H4 (cell line): ENCODE results near the gene MYLIP. TPM values are rescaled to one million over a fixed set of nuclear protein-coding genes. Genes with fewer than 3 reads are reported as not detected.

Source experiments
- DNase-seq: peaks from one replicate; pipeline ENCODE4 v3.0.0-alpha.2; 2015; ENCODE audit warnings: low spot score
- total RNA-seq: library from RNA; depleted of rRNA; stranded (reverse); fragments of >200 nt; shearing (Covaris generic); gene quantifications from 2 replicates; pipeline ENCODE4 v1.2.3, GENCODE V29; 2014

Gene MYLIP
- total RNA-seq, 1 experiment from 2014 or later, result 16.9 TPM

DNA sequence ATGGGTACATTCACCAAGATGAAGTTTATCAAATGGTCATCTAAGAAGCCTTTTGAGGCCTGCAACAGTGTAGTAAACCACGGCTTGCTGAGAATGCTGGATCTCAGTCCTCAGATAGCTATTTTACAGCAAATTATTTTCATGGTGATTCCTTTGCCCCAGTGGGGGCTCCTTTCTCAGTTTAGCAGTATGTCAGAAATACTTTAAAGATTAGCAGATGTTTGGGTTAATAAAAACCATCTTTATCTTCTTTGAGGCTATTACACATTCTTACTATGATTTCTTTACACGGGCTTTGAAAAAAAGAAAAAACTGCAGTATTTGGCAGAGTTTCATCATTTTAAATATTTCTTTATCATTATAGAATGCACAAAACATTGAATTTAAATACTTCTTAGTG, 10.7 kb downstream of the MYLIP start:
- no peak for DNase-seq

DNA sequence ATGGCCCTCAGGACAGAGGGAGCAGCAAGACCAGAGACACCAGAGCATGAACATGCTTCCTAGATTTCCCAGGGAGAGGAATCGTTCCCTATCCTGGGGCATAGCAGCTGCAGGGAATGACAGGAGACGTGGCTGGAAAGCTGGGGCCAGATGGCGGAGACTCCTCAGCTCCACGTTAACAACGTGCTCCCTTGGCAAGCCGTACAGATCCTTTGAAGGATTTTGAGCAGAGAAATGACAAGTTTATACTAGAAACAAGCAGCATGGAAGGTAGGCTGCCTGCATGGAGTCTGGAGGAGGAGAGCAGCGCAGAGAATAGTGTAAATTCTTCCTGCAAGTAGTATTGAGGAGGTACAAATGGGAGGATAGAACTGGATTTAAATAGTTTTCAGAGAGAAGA, 11.7 kb downstream of the MYLIP start:
- DNase-seq, result no peak

DNA sequence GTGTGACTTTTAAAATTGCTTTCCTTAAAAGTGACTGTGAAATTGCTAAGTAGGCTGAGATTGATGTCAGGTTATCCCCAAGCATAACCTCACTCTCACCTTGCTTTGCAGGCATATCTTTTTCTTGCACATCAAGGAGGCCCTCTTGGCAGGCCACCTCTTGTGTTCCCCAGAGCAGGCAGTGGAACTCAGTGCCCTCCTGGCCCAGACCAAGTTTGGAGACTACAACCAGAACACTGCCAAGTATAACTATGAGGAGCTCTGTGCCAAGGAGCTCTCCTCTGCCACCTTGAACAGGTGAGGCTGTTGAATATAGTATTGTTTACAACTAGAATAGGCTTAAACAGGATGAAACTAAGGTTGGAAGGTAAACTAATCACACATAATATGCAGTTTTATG, 12.6 kb downstream of the MYLIP start:
- DNase-seq, result no peak

DNA sequence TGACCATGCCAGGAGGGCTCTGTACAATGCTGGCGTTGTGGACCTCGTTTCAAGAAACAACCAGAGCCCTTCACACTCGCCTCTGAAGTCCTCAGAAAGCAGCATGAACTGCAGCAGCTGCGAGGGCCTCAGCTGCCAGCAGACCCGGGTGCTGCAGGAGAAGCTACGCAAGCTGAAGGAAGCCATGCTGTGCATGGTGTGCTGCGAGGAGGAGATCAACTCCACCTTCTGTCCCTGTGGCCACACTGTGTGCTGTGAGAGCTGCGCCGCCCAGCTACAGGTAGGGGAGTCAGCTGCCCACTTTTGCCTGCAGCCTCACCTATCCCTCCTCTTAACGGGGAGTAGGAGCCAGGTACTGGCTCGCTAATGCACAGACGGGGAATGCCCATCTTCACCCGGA, 16.2 kb downstream of the MYLIP start:
- no peak for DNase-seq

DNA sequence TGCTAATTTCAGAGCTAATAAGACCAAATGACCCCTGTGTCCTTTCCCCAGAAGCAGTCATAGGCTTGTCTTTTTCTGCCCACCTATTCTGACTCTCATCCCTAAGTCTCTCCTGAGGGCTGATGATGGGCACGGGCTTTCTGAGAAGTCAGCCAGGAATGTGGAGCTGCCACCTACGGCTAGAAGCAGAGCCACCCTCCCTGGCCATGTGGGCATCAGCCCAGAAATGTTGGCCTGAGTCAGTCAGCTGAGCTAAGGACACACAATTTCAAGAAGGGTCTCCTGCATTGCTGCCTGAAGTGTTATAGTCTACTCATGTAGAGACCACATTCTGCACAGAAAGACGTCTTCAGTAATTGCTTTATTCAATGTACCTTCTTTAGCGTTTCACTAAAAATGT, 17.1 kb downstream of the MYLIP start:
- DNase-seq, result no peak

DNA sequence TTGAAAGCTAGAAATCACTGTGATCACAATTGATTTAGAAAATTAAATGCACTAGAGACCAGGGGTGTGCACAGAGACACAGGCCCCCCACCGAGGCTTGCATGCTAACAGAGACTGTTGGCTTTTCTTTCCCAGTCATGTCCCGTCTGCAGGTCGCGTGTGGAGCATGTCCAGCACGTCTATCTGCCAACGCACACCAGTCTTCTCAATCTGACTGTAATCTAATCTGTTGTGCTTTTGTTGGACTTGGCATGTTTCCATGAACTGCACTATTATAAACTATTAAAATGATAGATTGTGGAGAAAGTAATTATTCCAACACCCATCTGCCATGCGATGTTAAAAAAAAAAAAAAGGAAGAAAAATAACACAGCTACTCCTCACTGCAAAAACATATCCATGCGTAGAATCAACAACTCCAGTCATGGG, 17.7 kb downstream of the MYLIP start:
- no peak for DNase-seq

DNA sequence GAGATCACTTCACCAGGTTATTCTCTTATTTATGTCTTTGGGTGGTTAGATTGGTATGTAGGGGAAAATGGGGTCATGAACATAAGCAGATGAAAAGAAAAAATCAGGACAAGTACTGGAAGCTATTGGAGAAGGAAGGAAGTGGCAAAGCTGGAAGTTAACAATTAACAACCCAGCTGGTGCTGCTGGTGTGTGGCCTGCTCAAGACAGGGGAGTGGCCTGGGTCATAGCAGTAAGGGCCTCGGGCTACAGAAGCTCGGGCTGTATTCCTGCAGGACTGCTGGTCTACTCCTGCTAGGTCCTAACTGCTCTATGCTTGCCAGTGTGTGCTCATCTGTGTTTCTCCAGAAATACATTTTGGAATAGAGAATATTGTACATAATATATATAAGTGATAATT, 19.6 kb downstream of the MYLIP start:
- no peak for DNase-seq

DNA sequence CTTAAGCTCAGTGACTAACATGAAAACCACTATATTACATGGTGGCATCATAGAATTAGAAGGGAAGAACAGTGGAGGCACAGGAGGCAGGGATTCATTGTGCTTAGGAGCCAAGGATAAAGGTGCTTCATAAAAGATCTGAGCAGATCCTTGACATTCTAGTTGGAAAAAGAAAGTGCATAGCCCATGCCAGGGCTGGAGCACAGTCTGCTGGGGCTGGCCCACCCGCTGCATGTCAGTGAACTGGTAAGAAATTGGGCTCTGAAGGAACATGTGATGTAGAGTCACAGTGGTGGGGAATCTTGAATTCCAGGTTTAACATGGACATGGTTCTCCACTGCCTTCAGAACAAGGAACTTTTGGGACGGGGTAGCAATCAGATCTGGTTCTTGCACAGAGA, 20.4 kb downstream of the MYLIP start:
- DNase-seq, result no peak

DNA sequence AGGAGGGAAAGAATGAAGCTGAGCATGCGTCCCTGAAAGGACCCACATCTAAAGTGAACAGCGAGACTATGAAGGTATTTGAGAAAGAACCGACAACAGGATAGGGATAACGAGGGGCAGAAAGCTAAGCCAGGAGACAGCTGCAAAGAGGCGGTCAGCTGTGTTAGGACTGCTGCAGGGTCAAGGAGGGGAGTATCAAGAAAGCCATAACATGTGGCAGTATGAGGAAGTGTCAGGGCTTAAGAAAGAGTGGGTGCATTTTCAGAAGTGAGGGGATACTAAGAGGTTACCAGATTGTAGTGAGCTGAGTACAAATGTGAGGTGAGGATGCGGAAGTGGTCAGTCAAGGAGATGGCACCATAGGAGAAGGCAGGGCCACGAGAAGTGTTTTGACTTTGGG, 21.2 kb downstream of the MYLIP start:
- DNase-seq, result no peak

DNA sequence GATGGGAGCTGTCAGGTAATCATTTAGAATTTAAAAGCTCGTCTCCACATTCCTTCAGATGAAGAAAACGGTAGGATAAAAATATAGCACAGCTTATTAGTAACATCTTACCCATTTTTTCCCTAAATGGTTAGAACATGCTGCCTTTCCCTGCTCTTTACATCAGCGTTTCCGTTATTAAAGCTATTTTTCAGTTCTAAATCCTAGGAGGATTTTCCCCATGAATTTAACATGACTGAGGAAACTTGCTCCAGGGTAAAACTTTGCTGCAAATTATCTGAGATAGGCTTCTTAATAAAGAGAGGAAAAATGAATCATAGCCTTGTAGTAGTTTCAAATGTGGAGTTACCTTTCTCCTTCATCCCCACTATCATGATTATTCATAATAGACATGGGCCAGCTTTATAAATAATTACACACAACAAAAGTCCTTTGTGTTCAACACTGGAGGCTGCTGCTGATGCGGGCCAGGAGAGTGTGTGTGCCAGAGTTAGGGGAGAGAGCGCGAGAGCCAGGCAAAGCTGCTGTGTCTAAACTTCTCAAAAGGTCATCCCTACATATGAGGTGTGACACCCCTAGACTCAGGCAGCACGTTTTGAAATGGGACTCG, 24.4 kb downstream of the MYLIP start:
- no peak for DNase-seq

DNA sequence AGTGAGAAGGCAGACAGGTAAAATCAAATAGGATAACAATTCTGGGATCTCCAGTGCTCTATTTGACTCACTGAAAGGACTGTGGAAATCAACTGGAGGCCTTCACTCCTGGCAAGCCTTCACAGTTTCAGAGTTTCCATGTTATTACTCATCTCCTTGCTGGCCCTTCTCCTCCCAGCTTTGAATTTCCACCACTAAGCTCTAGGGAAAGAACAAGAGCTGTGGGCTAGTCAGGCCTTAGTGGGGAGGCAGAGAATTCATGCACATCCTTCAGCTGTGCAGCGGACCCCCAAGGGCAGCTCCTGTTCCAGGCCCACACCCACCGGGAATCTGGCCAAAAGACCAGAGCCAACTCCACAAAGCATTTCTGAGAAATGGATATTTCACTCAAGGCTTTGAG, 26.0 kb downstream of the MYLIP start:
- no peak for DNase-seq

DNA sequence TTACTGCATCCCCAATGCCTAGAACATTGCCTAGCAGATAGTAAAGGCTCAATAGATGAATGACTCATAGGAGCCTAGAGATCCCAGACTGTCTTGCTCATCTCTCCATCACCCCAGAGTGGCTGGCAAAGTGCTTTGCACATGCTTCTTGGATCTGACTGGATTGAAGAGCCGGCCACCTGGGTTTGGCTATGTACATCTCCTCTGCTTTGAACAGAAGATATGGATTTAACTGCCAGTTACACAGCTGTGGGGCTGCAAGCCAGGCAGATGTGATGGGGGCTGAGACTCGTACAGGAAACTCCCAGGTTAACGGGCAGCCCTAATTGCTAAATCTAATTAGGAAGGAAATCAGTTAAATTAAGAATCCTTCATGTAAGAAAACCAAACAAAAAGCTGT, 28.6 kb downstream of the MYLIP start:
- DNase-seq, result no peak

DNA sequence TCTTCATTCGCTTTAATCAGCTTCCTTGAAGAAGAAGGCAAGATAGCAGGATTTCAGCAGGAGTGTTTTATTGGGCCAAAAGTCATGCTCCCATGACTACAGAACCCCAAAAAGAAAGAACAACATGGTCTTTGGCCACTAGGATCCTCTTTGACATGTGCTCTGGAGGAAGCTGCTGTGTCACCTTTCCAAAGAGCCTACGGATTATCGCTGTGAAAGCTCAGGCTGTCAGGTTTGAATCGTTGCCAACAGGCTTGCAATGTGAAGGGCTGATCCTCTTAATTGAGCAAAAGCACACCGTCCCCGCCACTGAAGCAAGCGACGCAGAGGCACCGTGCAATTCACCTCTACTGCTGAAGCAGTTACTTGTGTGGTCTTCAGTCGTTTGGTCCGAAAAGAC, 29.0 kb downstream of the MYLIP start:
- DNase-seq, result no peak

DNA sequence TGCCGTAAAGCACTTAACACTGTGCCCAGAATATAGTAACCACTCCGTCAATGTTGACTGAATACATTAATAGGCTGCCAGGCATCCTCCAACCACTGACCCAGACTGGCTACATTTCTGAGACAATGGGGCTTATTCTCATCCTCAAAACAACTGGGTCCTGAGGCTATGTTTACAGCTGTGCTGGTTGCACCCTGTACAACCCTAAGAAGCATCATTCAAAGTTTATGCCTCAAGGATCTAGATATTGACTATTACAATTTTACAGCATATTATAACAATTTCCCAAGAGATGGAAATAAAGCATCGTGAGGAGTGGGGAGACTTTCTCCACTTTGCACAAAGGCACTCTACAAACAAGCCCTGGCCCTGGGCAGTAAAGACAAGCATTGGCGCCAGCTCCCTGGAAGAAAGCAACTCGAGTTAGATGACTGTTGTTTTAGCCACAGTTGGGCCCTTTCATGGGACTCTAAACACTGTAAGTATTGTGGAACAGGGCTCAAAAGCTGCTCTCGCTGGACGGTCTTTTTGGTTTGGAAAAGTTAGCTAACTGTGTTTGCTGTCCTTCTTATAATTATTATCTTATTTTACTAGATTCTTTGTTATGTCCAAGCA, 30.2 kb downstream of the MYLIP start:
- no peak for DNase-seq

DNA sequence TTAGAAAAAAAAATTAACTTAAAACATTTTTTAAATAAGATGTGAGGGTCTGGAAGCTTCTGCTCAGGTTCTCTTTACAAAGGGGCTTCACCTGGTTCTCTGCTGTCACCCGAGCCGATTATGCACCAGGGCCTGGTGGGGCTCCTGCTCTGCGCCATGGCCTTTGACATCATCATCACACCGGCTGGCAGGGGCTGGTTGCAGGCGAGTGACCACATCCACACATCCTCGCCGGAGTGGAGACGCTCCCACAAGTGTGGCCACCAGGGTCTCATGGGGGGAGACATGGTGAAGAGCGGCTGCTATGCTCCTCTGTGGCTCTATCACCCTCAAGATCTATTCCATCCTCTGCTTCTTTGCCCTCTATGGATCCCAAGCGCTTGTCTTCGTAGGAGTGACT, 31.9 kb downstream of the MYLIP start:
- DNase-seq, result no peak

DNA sequence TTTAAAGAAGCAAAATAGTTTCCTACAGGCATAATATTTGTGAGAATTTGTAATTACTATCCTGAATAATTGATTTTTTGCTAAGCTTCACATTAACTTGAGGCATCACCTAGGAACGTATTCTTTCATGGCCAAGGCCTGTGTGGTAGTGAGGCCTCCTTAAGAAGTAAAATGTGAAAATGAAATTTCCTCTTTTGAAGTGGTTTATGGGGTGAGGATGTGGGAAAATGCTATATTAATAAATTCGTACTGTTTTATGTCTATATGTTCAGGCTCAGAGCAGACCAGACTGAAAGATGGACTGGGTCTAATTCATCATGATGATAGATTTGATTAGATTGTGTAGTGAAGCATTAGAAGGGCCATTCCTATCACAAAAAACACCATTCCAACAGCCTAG, 33.1 kb downstream of the MYLIP start:
- no peak for DNase-seq

DNA sequence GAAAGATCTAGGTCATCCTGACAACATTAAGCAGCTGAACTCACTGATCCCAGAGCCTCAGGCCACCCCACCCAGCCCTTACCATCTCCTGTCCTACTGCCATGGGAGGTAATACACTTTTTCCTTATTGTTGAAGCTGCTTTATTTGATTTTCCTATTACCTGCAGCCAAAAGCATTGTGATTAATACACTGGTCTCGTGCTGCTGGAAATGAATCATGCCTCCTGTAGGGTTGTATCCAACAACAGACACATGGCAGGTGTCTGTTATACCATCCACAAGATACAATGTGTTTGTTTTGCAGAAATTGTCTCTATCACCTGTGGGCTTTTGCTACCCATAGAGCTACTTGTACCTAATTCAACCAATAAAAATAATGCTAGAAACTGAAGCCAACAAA, 34.2 kb downstream of the MYLIP start:
- no peak for DNase-seq

DNA sequence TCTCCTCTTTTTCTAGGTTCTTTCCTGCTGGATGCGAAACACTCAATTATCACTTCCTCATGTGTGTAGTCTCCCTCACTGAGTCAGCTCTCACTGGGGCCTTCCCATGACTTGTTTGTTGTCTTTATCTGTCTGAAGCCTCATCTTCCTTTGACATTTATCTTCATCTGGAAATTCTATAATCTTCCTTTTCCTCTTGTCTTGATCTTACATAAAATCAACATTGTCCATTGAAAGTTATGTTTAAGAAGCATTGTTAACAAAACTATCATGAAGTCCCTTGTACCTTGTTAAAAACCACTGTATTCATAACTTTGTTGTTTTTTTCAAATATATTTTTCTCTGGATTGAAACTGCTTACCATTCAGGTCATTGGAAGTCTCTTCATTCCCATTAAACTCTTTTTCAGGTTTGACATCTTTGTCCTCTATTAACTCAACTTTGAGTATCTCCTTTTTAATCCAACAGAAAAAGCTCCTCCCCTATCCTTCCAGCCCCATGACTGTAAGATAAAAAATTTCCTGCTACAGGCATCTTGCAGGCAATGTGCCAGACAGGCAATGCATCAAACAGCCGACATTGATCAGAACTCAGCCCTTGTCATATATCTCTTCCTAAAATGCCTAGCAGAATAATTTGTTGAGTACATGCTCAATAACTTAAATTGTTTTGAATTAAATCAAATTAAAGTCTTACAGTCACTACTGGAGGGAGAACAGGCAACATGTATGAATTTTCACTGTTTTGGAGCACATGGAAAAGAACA, 34.8 kb downstream of the MYLIP start:
- no peak for DNase-seq

DNA sequence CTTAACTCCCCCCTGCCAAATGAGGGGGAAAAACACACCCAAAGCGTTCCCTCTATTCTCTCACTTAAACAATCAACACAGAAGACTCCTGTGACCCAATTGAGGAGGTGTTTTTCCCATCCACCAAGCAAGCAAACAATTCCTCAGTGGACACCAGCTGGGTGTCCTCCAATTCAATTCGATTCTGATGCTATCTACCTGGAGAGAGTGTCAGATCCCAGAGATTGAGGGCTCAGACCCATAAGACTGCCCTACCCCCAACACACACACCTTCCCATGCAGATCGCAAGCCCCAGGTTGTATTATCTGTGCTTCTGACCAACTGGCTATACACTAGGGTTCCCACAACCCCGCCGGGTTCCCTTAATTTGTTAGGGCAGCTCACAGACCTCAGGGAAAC, 36.8 kb downstream of the MYLIP start:
- no peak for DNase-seq

DNA sequence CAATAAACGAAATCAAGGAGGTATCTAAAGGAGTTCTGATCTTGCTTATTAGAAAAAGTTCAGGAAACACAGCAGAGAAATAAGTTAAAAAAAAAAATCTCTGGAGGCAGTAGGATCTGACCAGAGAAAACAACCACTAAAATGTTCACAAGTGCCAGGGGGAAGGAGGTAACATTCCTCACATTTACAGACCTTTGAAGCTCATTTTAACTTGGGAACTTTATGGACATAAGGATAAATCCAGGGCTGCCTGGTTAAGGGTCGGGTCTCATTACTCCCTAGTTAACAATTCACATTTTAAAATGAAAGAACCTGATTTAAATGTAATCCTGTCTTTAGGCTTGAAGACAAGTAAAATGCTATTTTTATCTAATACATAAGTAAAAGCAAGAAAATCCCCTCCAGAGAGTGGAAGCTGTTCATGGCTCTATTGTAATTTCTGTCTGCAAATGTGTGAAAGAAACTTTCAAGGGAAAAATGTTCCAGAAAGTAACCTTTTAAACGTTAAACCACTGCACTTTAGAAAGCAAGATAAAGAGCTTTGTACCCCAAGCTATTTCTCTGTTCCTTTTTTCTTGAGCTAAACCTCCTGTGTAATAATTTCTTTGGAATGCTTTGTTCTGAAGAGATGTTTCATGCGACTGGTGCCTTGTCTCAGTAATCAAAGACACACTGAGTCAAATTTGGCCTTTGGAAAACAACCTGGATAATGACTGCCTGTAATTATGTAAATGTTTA, 38.2 kb downstream of the MYLIP start:
- no peak for DNase-seq

DNA sequence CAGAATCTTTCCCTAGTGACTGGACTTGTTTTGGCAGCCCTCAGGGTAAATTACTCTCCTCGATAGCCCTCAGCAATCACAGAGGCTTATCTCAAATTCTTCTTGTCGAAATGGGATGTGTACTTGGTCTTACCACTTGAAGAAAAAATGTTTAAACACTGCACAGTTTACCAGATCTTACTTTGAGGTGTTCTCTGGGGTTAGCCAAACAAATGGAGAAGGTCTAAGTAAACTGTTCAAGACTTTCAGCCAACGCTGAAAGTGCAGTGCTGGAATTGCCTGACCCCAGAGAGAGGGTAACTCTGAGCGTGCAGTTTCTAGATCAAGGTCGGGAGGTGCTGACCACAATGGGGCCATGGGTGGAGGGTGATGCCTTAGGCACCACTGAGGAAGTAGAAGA, 39.2 kb downstream of the MYLIP start:
- DNase-seq, result no peak

DNA sequence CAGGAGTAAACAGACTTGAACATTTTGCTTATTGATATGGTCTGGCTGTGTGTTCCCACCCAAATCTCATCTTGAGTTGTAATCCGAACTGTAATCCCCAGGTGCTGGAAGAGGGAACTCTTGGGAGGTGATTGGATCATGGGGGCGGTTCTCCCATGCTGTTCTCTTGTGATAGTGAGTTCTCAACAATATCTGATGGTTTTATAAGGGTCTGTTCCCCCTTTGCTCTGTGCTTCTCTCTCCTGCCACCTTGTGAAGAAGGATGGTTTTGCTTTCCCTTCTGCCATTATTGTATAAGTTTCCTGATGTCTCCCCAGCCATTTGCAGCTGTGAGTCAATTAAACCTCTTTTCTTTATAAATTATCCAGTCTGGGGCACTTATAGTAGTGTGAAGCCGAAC, 40.0 kb downstream of the MYLIP start:
- DNase-seq, result peak; percentile 51

DNA sequence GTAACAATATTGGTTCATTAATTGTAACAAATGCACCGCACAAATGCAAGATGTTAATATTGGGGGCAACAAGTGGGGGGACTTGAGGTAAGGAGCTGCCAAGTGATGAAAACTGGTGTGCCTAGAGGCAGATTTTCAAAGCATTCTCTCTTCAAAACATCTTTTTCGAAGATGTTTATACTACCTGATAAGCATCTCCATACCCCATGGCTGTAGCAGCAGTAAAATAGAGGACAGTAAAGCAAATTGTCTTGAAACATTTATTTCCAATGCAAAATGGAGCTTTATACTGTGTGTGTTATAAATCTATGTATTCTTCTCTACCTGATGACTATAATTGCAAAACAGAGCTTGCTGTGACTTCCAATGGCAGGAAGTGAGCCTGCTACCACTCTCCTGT, 42.5 kb downstream of the MYLIP start:
- DNase-seq, result no peak
